ENCODE measurements around the gene ATP1A2. TPM values are rescaled to one million over a fixed set of nuclear protein-coding genes. Genes with fewer than 3 reads are reported as not detected.
"Not testable (repeated sequence)": the region's sequence is repeated elsewhere in the genome, so short reads cannot be mapped to it uniquely, and the experiment has no call there.

ATP1A2 gene
- total and polyA plus RNA-seq, 2 experiments from 2014 or later, result 4.9 to 17.7 TPM

DNA sequence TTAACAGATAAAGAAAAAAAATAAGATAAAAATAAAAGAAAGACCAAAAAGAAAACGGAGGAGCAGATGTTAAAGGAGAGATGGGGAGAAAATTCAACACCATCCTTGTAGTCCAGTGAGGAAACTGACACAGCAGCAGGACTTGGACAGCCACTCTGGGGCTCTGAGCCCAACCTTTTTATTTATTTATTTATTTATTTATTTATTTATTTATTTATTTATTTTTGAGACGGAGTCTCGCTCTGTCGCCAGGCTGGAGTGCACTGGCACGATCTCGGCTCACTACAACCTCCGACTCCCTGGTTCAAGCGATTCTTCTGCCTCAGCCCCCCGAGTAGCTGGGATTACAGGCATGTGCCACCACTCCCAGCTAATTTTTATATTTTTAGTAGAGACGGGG, 4.1 kb upstream of the ATP1A2 start:
- not testable (repeated sequence) for H3K27ac Mint-ChIP-seq; H3K27ac ChIP-seq (ENCODE audit: low read depth); H3F3A ChIP-seq (replicated peaks; ENCODE audit: low read depth); H3K4me3 ChIP-seq; H3K9me3 Mint-ChIP-seq; H3K4me3 Mint-ChIP-seq; H3K79me2 ChIP-seq (replicated peaks; ENCODE audit: insufficient read depth); H3K27me3 ChIP-seq (ENCODE audit: insufficient read depth); ATAC-seq; H3K9me2 ChIP-seq (ENCODE audit: insufficient read depth); H3K4me2 ChIP-seq; H3K36me3 Mint-ChIP-seq (ENCODE audit: low read depth); H3K36me3 ChIP-seq (ENCODE audit: insufficient read depth); H4K20me1 ChIP-seq (replicated peaks; ENCODE audit: insufficient read depth); DNase-seq (ENCODE audit: low spot score); H2AFZ ChIP-seq
- Mint-ChIP-seq H3K27me3 (ENCODE audit: insufficient read depth, low read depth, poor library complexity) (peaks cover 23% of the 10 kb centered on the region), H3K4me1 (peaks cover 62% of the 10 kb centered on the region)
- H3K4me1 ChIP-seq (ENCODE audit: insufficient read depth), result peaks cover 42% of the 10 kb centered on the region

DNA sequence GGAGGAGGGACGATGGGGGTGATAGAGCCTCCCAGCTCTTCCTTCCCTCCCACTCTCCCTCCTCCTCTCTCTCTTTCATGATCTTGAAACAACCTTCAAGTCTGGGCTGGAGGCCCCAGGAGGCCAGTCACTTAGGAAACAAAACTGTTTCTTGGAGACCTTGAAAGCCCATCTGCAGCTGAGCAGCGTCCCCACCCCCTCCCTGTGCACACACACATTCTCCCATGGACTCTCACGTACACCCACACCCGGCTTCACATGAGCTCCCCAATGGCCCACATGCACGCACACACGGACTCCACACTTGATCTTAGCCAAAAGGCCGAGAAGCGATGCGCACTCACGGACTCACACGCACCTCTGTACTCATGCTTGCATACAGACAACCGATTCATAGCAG, 3.2 kb upstream of the ATP1A2 start:
- Mint-ChIP-seq H3K4me1 (peaks cover 71% of the 10 kb centered on the region), H3K27ac (no peak overlapping the region), H3K9me3 (no peaks in the 10 kb centered on the region), H3K36me3 (ENCODE audit: low read depth) (no peaks in the 10 kb centered on the region), H3K4me3 (no peak overlapping the region), H3K27me3 (ENCODE audit: insufficient read depth, low read depth, poor library complexity) (peaks cover 20% of the 10 kb centered on the region)
- no peak overlapping the region for H3K4me2 ChIP-seq
- peaks cover 4% of the 10 kb centered on the region; the same call in 1 of the 2 replicates for H3K79me2 ChIP-seq (replicated peaks; ENCODE audit: insufficient read depth)
- TF ChIP-seq EZH2 (IDR thresholded peaks at IDR 0.05; ENCODE audit: low read depth, unreplicated experiment), result no peak
- TF ChIP-seq POLR2AphosphoS5 (IDR thresholded peaks at IDR 0.05; ENCODE audit: low read depth), result no peak
- TF ChIP-seq ZNF462 (CRISPR knock-in tag; IDR thresholded peaks at IDR 0.05), result no peak
- TF ChIP-seq CTCF (conservative IDR thresholded peaks at IDR 0.05; ENCODE audit: low read depth in 2 of 2), result no peak
- no peak for TF ChIP-seq JUNB (IDR thresholded peaks at IDR 0.05; ENCODE audit: unreplicated experiment)
- TF ChIP-seq STAT1 (IDR thresholded peaks at IDR 0.05; ENCODE audit: unreplicated experiment), result no peak
- TF ChIP-seq ZNF331 (CRISPR knock-in tag; IDR thresholded peaks at IDR 0.05; ENCODE audit: low read depth), result no peak
- no peak for TF ChIP-seq NANOG (IDR thresholded peaks at IDR 0.05; ENCODE audit: borderline replicate concordance)
- TF ChIP-seq EZH2phosphoT487 (IDR thresholded peaks at IDR 0.05; ENCODE audit: unreplicated experiment), result no peak
- TF ChIP-seq CREB1 (CRISPR knock-in tag; IDR thresholded peaks at IDR 0.05; ENCODE audit: low read depth), result no peak
- TF ChIP-seq, protein P1, sequence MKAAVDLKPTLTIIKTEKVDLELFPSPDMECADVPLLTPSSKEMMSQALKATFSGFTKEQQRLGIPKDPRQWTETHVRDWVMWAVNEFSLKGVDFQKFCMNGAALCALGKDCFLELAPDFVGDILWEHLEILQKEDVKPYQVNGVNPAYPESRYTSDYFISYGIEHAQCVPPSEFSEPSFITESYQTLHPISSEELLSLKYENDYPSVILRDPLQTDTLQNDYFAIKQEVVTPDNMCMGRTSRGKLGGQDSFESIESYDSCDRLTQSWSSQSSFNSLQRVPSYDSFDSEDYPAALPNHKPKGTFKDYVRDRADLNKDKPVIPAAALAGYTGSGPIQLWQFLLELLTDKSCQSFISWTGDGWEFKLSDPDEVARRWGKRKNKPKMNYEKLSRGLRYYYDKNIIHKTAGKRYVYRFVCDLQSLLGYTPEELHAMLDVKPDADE (IDR thresholded peaks at IDR 0.05), result no peak
- no peak for TF ChIP-seq ZNF114 (CRISPR knock-in tag; IDR thresholded peaks at IDR 0.05)
- no peak for ATAC-seq
- H3K36me3 ChIP-seq (ENCODE audit: insufficient read depth), result no peaks in the 10 kb centered on the region
- no peak overlapping the region for H3K27ac ChIP-seq (ENCODE audit: low read depth)
- H4K20me1 ChIP-seq (replicated peaks; ENCODE audit: insufficient read depth), result no peaks in the 10 kb centered on the region
- peaks cover 6% of the 10 kb centered on the region for H3K9me2 ChIP-seq (ENCODE audit: insufficient read depth)
- H3K4me3 ChIP-seq, result no peak overlapping the region
- DNase-seq (ENCODE audit: low spot score), result no peak
- H3K4me1 ChIP-seq (ENCODE audit: insufficient read depth), result peaks cover 51% of the 10 kb centered on the region
- H2AFZ ChIP-seq, result no peak overlapping the region
- H3F3A ChIP-seq (replicated peaks; ENCODE audit: low read depth), result no peaks in the 10 kb centered on the region
- H3K27me3 ChIP-seq (ENCODE audit: insufficient read depth), result no peaks in the 10 kb centered on the region
